HG03469 (cell line): Measurements from ENCODE around the gene C15orf61.

Experiments used
- ATAC-seq: cut with Tn5 transposase; IDR thresholded peaks from one replicate; pipeline ENCODE4 v1.9.1; 2021; ENCODE audit warnings: mild to moderate bottlenecking, moderate library complexity, moderate number of reproducible peaks; ENCODE audit not compliant: unreplicated experiment

The C15orf61 gene

DNA sequence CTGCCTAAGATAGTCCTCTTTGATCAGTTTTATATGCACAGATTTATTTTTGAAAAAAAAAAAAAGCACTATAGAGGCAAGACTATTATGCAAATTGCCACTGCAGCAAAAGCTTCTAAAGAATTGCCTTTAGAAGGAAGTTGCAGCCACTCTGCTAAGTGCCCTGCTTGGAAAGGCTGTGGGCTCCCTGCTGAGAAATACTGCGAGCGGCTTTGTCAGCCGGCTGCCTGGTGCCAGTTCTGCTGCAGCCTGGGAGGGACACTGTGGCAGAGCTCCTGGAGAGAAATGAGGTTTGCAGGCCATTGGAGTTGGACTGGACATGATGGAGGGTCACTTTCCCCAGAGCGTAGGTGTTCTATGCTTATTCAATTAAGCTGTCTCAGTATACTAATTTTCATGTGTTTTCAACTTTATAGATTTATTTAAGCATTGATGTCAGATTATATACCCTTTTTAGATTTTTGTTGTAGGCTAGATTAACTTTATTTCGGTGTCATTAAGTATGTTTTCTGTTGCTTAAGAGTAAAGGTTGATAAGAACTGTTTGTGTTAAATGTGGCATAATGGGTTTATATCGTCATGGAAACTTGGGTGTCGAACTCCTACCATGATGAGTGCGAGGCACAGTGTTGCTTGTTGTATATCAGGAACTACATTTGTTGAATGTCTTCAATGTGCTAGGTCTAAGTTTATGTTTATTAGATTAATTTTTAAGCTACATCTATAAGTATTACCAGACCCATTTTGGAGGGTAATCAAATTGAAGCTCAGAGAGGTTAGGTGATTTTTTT lies 28.1 kb downstream of the C15orf61 start:
- no peak for ATAC-seq

DNA sequence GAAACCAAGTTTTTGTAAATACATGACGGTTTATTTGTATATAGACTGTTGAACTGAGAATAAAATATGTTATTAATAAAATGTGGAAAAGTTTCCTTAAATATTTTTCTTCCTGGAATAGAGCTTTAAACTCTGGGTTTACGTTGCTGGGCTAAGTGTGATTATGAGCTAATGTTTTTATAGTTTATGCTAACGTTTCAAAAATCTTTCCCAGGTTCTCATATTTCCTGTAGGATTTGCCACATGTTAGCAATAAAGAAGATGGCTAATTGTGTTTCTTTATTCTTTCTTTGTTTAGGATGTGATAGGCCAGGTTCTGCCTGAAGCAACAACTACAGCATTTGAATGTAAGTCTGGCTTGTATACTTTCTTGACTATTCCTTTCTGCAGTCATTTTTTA lies 28.8 kb downstream of the C15orf61 start:
- ATAC-seq: no peak

DNA sequence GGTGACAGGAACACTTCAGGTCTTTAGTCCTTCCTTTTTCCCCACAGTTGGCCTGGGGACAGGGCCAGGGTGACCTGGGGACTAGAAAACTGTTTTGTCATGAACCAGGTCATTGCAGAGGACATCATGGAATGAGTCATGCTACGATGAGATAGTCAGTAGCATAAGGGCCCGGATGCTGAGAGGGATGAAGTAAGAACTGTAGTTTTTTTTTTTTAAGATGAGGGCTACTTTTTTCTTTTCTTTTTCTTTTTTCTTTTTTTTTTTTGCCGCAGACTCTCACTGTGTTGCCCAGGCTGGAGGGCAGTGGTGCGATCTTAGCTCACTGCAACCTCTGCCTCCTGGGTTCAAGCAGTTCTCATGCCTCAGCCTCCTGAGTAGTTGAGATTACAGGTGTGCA lies 29.6 kb downstream of the C15orf61 start:
- no peak for ATAC-seq

DNA sequence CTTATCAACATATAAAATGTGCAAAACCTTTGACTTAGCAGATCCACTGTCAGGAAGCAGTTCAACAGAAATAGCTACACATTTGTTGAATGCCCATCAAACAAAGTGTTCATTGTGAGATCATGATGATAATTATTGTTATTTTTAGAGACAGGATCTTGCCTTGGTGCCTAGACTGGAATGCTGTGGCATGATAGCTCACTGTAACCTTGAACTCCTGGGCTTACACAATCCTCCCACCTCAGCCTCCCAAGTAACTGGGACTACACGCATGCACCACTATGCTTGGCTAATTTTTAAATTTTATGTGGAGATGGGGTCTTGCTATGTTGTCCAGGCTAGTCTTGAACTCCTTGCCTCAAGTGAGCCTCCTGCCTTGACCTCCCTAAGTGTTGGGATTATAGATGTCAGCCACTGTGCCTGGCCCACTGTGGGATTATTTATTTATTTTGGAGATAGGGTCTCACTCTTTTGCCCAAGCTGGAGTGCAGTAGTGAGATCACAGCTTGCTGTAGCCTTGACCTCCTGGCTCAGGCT lies 30.3 kb downstream of the C15orf61 start:
- no peak for ATAC-seq

GRCh38 chr15:67554580-67554979 lies 33.6 kb downstream of the C15orf61 start:
- no peak for ATAC-seq

- ATAC-seq: no peak
These were observed 36.1 kb downstream of the C15orf61 start for GRCh38 chr15:67556976-67557570.

DNA sequence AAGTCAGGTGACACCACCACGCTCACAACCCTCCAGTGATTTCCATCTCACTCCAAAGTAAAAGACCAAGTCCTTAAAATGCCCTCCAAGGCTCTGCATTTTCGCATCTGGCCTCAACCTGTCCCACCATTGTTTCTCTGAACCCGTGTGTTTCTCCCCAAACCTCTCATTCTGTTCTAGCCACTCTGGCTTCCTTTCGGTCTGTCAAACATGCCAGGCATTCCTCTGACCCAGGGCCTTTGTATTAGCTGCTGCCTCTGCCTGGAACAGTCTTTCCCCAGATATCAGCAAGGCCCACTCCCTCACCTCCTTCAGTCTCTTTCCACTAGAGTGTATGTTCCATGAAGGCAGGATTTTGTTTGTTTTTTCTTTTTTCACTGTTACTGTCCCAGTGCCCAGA lies 37.6 kb downstream of the C15orf61 start:
- ATAC-seq: no peak

GRCh38 chr15:67559158-67559557 lies 38.2 kb downstream of the C15orf61 start:
- ATAC-seq: no peak

DNA sequence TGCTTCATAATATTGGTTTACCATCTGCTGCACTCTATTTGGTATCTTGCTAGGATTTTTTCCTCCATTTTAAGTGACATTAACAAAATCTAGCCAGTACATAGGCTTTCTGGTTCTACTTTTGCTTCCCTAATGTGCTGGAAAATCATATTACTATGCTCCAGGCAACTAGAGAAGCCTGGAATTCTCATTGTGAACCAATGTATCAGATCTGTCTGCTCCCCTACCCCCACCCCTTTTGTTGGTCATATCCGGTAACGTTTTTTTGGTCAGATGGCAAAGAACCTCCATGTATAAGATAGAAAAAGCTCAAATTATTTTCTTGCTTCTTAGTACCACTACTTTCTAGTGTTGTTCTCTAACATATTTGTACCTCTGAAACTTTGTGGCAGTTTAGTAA lies 38.6 kb downstream of the C15orf61 start:
- ATAC-seq: no peak

GRCh38 chr15:67560320-67560719 lies 39.4 kb downstream of the C15orf61 start:
- ATAC-seq: no peak

- ATAC-seq: no peak
These were observed 42.2 kb downstream of the C15orf61 start for GRCh38 chr15:67563092-67563491.

- peak; percentile 81 for ATAC-seq
These were observed 43.4 kb downstream of the C15orf61 start for GRCh38 chr15:67564021-67564967.

DNA sequence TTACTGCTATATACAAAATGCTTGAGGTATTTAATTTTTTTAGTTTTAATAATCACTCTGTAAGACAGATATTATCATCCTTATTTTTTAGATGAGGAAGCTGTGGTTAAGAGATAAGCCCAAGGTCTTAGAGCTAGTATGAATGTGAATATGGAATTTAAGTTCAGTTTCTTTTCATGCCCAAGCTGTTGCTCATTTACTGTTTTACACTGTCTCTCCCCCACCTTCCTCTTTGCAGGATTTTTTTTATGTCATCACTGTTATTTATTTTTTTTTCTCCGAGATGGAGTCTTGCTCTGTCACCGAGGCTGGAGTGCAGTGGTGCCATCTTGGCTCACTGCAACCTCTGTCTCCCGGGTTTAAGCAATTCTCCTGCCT lies 44.0 kb downstream of the C15orf61 start:
- peak; percentile 15 for ATAC-seq

DNA sequence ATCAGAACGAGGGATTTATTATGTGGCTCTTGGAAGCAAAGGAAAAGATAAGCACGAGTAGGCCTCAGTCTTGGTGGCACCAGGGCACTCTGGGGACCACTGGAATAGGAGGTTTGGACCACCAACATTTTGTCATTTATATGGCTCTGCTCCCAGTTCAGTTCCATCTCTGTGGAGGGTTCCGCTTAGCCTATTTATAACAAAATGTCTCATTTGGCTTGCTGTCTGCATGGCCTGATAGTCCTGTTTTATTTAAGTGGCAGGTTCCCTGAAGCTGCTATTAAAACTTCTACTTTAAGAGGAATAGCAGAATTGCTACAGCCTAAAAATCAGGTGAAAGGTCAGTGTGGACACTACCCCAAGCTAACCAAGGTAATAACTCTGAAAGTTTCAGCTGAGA lies 48.7 kb downstream of the C15orf61 start:
- ATAC-seq: no peak

GRCh38 chr15:67570875-67571647 lies 50.1 kb downstream of the C15orf61 start:
- no peak for ATAC-seq

- ATAC-seq: no peak
These were observed 50.9 kb downstream of the C15orf61 start for GRCh38 chr15:67571648-67572415.

DNA sequence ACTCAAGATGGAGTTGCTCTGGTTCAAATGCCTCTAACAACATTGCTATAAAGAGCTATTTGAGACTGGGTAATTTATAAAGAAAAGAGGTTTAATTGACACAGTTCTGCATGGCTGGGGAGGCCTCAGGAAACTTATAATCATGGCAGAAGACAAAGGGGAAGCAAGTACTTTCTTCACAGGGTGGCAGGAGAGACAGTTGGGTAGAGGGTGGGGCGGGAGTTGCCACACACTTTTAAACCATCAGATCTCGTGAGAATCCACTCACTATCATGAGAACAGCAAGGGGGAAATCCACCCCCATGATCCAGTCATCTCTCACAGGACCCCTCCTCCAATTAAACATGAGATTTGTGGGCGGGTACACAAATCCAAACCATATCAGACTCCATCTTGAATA lies 52.3 kb downstream of the C15orf61 start:
- ATAC-seq: no peak

- no peak for ATAC-seq
These were observed 54.1 kb downstream of the C15orf61 start for GRCh38 chr15:67575039-67575502.

DNA sequence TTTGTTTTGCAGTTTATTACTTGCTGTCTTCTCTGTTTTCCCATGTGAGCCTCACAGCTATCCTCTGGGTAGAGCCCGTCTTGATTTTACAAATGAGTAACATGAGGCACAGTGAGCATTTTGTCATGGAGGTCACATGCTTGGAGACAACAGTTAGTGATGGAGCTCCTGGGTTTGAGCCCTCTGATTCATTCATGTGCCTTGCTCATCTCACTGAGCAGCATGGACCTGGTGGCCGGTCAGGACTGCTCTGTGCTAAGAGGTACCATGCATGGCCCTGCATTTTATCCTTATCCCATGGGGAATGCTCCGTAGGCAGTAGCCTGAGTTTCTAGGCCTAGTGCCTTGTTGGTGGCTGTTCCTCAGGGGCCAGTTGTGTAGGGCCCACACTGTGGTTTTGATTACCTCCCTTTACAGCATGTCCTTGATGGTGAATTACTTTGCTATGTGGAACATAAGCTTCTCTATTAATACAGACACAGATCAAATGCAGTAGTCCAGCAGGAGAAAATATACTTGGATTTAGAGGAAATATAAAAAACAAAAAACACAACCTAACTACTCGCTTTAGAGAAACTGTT lies 57.2 kb downstream of the C15orf61 start:
- ATAC-seq: no peak
